AG09309 (cell line): ENCODE measurements around the gene EPHA2.

Experiments used
- DNase-seq: peaks from one replicate; pipeline ENCODE4 v3.0.0-alpha.2; 2010; ENCODE audit warnings: low read depth
- H3K4me3 ChIP-seq: 2 replicates; pipeline ENCODE4 v1.5.1; 2011; ENCODE audit warnings: mild to moderate bottlenecking, low read depth, low read length, moderate library complexity; ENCODE audit not compliant: control insufficient read depth
- CTCF ChIP-seq: IDR thresholded peaks from 2 replicates; pipeline ENCODE4 v1.5.1; 2011; ENCODE audit warnings: mild to moderate bottlenecking, low read depth, low read length, inconsistent platforms; ENCODE audit not compliant: insufficient read depth, control insufficient read depth; ENCODE audit errors: missing control alignments

EPHA2 gene

GRCh38 chr1:16183765-16184556 lies 28.1 kb upstream of the EPHA2 start:
- no peak overlapping the region for H3K4me3 ChIP-seq
- no peak for DNase-seq
- no peak for TF ChIP-seq CTCF

- TF ChIP-seq CTCF, result no peak
- DNase-seq, result peak; percentile 96
- H3K4me3 ChIP-seq, result no peak overlapping the region
Observed at GRCh38 chr1:16183179-16183578, 27.3 kb upstream of the EPHA2 start.

GRCh38 chr1:16181887-16182719 lies 26.2 kb upstream of the EPHA2 start:
- no peak overlapping the region for H3K4me3 ChIP-seq
- no peak for TF ChIP-seq CTCF
- peak; percentile 55 for DNase-seq

- TF ChIP-seq CTCF, result no peak
- no peak overlapping the region for H3K4me3 ChIP-seq
- peak; percentile 10 for DNase-seq
Observed at GRCh38 chr1:16180291-16180824, 24.5 kb upstream of the EPHA2 start.

- no peak overlapping the region for H3K4me3 ChIP-seq
- DNase-seq, result no peak
- TF ChIP-seq CTCF, result no peak
Observed at GRCh38 chr1:16178596-16179497, 23.0 kb upstream of the EPHA2 start.

- no peak for TF ChIP-seq CTCF
- no peak for DNase-seq
- H3K4me3 ChIP-seq, result no peak overlapping the region
Observed at GRCh38 chr1:16177306-16177705, 21.4 kb upstream of the EPHA2 start.
